IPS-20b (cell line): ENCODE results near the gene LTBP1.

Experiments used
- H3K27ac ChIP-seq: one replicate; pipeline ENCODE4 v1.5.1; 2013; ENCODE audit warnings: low read length
- H3K27me3 ChIP-seq: 2 replicates; pipeline ENCODE4 v1.6.1; 2013; ENCODE audit warnings: mild to moderate bottlenecking, low read length, inconsistent platforms; ENCODE audit not compliant: insufficient read depth
- H3K36me3 ChIP-seq: 2 replicates; pipeline ENCODE4 v1.6.1; 2013; ENCODE audit warnings: low read depth, mild to moderate bottlenecking, inconsistent platforms, low read length, moderate library complexity; ENCODE audit not compliant: insufficient read depth
- H3K4me1 ChIP-seq: 2 replicates; pipeline ENCODE4 v1.6.1; 2013; ENCODE audit warnings: mild to moderate bottlenecking, control low read depth, inconsistent platforms, low read length, moderate library complexity; ENCODE audit not compliant: insufficient read depth
- H3K4me3 ChIP-seq: 2 replicates; pipeline ENCODE4 v1.5.1; 2013; ENCODE audit warnings: mild to moderate bottlenecking, low read length, inconsistent platforms
- H3K9ac ChIP-seq: 2 replicates; pipeline ENCODE4 v1.6.1; 2013; ENCODE audit warnings: low read depth, mild to moderate bottlenecking, inconsistent platforms, low read length, moderate library complexity
- H3K9me3 ChIP-seq: 2 replicates; pipeline ENCODE4 v1.6.1; 2013; ENCODE audit warnings: mild to moderate bottlenecking, low read depth, low read length, inconsistent platforms; ENCODE audit not compliant: insufficient read depth

Gene LTBP1

DNA sequence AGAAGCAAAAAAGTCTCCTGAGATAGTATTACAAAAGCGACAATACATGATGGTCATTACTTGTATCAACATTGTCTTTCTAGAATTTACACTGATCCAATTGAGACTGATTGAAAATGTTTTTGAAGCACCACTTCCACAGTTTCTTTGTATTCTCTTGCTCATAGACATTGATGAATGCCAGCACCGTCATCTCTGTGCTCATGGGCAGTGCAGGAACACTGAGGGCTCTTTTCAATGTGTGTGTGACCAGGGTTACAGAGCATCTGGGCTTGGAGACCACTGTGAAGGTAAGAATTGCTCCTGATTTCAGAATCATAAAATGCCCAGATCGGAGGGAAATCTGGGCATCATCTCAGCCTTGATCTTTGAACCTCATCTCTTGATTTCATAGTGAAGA, 354.6 kb downstream of the LTBP1 start:
- Histone ChIP-seq H3K9me3 (no peaks in the 10 kb centered on the region), H3K4me3 (no peak overlapping the region), H3K4me1 (no peaks in the 10 kb centered on the region), H3K9ac (no peak overlapping the region), H3K27ac (no peak overlapping the region), H3K36me3 (no peaks in the 10 kb centered on the region), H3K27me3 (no peaks in the 10 kb centered on the region)

DNA sequence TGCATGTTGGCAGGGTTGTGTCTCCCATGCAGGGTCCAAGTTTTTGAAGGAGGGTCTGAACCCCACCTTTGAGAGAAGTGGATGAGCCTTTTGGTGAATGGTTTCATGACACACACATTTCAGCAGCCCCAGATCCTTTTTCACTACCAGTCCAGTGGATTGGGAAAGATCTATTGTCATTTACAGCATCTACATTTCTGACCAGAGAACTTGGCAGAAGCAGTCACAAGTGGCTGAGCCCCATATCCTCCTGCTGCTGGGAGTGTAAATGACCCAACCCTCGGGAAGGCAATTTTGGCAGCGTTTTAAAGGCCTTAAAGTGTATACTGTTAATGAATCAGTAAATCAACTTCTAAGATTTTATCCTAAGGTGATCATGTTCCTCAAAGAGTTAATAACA, 355.6 kb downstream of the LTBP1 start:
- Histone ChIP-seq H3K27ac (no peak overlapping the region), H3K9ac (no peak overlapping the region), H3K36me3 (no peaks in the 10 kb centered on the region), H3K27me3 (no peaks in the 10 kb centered on the region), H3K4me1 (no peaks in the 10 kb centered on the region), H3K9me3 (no peaks in the 10 kb centered on the region), H3K4me3 (no peak overlapping the region)

DNA sequence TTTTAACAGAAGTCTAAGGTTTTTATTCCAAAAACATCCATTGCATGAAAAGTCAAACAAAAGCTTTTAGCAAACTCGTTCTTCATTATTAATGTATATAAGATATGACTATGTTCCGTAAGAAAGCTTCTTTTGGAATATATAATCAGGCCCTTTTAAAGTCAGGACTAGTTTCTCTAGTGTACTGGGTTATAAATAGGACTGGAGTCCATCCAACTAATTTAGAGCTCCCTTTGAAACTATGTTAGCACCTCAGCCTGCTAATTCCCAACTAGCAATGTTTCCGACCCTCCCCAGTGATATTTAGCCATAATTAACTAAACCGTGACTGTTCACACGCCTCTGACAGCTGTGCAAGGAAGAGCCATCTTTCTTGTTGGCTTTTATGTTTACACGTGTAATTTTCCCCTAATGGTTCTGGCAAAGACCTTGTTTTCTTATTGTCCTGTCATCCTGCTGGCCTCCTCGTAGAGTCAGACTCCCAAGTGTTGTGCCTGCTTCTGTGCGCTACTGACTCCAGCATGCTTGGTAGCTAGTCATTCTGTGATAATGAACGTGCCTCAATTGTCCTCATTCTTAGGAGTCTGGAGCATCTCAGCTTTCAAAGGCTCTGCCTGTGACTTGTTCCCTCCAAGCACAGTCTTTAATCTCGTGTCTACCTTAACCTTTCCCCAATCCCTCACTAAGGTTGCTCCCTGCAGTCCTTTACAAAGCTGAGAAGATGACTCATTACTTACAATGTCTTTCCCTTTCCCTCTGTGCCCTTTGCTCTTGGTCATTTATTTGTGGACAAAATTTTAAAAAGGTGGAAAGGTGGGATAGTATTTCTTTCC, 357.5 kb downstream of the LTBP1 start:
- no peaks in the 10 kb centered on the region for H3K27me3 ChIP-seq
- H3K9me3 ChIP-seq = no peaks in the 10 kb centered on the region
- H3K9ac ChIP-seq = no peak overlapping the region
- no peaks in the 10 kb centered on the region for H3K36me3 ChIP-seq
- H3K4me3 ChIP-seq = no peak overlapping the region
- H3K27ac ChIP-seq = no peak overlapping the region
- no peaks in the 10 kb centered on the region for H3K4me1 ChIP-seq

DNA sequence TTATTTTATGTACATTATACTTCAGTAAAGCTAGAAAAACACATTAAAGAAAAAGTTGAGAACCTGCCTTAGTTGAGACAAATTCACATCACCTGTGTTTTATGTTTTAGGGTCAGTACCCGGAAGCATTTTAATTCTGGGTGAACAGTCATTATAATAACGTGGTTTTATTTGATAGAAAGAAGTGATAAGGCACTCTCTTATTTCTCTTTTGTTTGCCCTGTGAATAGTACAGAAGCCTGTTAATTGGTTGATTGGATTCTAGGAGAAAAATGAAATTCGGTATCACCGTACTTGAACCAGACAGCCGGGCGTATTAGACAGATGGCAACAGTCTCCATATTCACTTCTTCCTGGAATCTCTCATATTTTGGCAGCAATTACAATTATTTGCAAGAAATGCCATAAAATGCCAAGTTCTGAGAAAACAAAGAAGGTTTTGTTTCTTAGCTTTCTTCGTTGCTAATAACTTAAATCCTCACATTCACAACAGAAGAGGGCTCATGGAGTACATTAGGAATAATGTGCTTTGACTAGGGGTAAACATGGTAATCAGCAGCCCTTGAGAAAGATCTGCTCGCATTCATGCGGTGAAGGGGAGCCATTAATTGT, 361.0 kb downstream of the LTBP1 start:
- no peak overlapping the region for H3K27ac ChIP-seq
- no peaks in the 10 kb centered on the region for H3K27me3 ChIP-seq
- H3K4me3 ChIP-seq = no peak overlapping the region
- no peaks in the 10 kb centered on the region for H3K36me3 ChIP-seq
- H3K9ac ChIP-seq = no peak overlapping the region
- H3K9me3 ChIP-seq = no peaks in the 10 kb centered on the region
- no peaks in the 10 kb centered on the region for H3K4me1 ChIP-seq

DNA sequence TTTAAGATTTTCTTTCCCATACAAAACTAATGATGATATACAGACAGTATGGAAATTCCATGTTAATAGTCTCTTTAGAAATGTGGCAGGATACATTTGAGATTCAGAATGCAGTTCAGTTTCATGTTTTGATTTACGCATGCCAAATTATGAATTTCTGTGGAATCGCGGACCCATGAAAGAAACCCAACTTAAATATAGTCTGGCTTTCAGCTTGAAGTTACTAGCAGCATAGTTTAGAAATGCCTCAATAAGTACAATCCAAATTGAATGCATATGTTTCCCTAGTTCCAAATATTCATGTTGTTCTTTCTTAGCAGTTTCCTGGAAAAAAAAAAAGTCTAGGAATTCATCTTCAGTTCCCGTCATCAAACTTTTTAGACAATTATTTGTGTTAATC, 365.6 kb downstream of the LTBP1 start:
- no peaks in the 10 kb centered on the region for H3K36me3 ChIP-seq
- H3K4me1 ChIP-seq = no peaks in the 10 kb centered on the region
- H3K4me3 ChIP-seq = no peak overlapping the region
- H3K27ac ChIP-seq = no peak overlapping the region
- no peaks in the 10 kb centered on the region for H3K27me3 ChIP-seq
- H3K9me3 ChIP-seq = no peaks in the 10 kb centered on the region
- H3K9ac ChIP-seq = no peak overlapping the region

DNA sequence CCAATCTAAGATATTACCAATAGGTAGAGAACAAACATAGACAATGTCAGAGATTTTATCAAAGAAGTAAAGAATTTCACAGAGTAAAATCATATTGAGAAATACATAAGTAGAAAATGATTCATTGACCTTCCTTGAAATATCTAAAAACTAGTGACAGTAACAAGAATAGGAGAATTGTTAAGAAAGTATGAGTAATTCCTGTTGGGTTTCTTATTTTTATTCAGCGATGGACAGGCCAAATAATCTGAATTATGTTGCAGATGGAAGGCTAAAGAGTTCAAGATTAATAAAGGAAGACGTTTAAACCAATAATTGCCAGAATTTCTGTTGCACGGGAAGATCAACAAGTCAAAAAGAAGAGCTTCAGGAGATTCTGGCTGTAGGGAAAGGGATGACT, 366.3 kb downstream of the LTBP1 start:
- no peaks in the 10 kb centered on the region for H3K9me3 ChIP-seq
- no peak overlapping the region for H3K9ac ChIP-seq
- no peak overlapping the region for H3K4me3 ChIP-seq
- no peak overlapping the region for H3K27ac ChIP-seq
- H3K36me3 ChIP-seq = no peaks in the 10 kb centered on the region
- H3K27me3 ChIP-seq = no peaks in the 10 kb centered on the region
- H3K4me1 ChIP-seq = no peaks in the 10 kb centered on the region

DNA sequence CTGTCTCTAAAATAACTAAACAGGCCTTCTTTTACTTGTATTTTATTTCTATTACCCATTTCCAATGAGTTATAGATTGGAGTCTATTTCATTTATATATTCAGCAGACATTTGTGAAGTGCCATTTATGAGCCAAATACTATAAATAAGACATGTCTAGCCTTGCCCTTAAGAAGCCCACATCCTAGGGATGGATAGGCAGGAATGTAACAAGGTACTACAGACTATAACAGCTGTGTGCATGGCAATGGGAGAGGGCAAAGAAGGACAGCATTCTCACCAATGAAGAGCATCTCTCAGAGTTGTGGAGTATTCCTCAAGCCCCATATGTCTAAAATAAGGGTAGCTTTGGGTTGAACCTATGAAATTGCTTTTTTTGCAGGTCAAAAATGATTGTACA, 367.8 kb downstream of the LTBP1 start:
- no peaks in the 10 kb centered on the region for H3K4me1 ChIP-seq
- H3K36me3 ChIP-seq = no peaks in the 10 kb centered on the region
- H3K27me3 ChIP-seq = no peaks in the 10 kb centered on the region
- no peak overlapping the region for H3K27ac ChIP-seq
- no peak overlapping the region for H3K4me3 ChIP-seq
- no peaks in the 10 kb centered on the region for H3K9me3 ChIP-seq
- H3K9ac ChIP-seq = no peak overlapping the region

DNA sequence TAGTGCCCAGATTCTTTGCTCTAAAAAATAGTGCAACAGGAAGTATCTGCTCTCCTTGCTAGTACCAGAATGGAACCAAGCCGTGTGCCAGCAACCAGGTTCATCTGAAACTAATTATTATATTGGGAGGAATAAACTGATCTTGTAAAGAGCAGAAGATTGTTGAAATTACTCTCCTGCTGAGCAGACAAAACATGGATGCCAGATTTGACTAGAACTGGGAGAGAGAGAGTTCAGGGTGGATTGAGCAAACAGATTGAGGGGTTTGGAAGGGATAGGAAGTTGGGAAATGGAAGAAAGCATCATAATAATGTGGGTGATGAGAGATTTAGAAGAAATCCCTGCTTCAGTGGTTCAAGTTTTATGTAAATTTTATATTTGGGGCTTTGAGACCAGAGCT, 369.6 kb downstream of the LTBP1 start:
- no peaks in the 10 kb centered on the region for H3K36me3 ChIP-seq

DNA sequence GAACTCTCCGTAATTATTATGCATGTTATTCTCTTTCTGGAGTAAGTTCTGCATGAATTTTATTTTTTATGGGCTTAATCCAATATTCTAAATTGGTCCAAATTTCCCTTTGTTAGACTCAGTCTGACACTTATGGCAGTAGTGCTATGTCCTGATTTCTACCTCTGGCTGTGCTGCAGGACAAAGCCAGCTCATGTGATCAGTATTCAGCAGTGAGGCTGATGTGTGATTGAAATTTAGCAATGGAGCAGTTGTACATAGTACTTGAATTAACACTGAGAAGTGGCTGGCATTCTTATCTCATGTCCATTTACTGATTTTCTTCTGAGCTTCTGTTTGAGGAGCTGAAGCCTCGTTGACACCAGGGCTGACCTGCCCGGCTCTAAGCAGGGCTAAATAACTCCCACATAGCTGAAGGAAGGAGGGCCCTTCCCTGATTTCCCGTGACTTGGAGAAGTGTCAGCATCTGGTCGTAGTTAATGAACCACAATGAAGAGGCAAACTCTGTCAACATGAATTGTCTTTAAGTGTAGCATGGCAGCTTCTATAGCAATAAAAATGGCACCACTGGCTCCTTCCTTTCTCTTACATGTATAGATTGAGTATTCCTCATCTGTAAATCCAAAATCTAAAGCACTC, 370.7 kb downstream of the LTBP1 start:
- no peak overlapping the region for H3K27ac ChIP-seq
- H3K4me1 ChIP-seq = no peaks in the 10 kb centered on the region
- no peaks in the 10 kb centered on the region for H3K9me3 ChIP-seq
- no peaks in the 10 kb centered on the region for H3K36me3 ChIP-seq
- no peak overlapping the region for H3K4me3 ChIP-seq
- H3K9ac ChIP-seq = no peak overlapping the region
- H3K27me3 ChIP-seq = no peaks in the 10 kb centered on the region

More for the DNA sequence above, 369.6 kb downstream of the LTBP1 start:
- H3K9ac ChIP-seq = no peak overlapping the region
- H3K9me3 ChIP-seq = no peaks in the 10 kb centered on the region
- H3K27ac ChIP-seq = no peak overlapping the region
- no peaks in the 10 kb centered on the region for H3K4me1 ChIP-seq
- no peak overlapping the region for H3K4me3 ChIP-seq
- no peaks in the 10 kb centered on the region for H3K27me3 ChIP-seq

DNA sequence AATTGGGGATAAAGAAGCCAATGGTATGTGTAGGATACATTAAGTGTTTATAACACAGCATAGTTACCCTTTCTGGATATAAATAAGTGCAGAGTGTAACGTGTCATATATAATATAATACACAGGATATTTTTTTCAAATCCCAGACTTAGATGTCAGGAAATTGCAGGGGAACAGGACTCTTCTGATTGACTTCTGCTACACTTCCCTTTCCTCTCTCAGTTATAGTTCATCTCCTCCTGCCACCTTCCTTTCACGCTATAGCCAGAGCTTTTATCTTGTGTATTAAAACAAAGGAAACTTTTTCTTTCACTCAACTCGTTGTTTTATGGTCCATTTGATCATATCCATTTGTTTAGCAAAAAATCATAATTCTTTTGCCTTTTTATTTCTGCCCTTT, 371.7 kb downstream of the LTBP1 start:
- no peaks in the 10 kb centered on the region for H3K36me3 ChIP-seq
- H3K9ac ChIP-seq = no peak overlapping the region
- no peaks in the 10 kb centered on the region for H3K27me3 ChIP-seq
- no peaks in the 10 kb centered on the region for H3K9me3 ChIP-seq
- H3K4me1 ChIP-seq = no peaks in the 10 kb centered on the region
- H3K27ac ChIP-seq = no peak overlapping the region
- H3K4me3 ChIP-seq = no peak overlapping the region

DNA sequence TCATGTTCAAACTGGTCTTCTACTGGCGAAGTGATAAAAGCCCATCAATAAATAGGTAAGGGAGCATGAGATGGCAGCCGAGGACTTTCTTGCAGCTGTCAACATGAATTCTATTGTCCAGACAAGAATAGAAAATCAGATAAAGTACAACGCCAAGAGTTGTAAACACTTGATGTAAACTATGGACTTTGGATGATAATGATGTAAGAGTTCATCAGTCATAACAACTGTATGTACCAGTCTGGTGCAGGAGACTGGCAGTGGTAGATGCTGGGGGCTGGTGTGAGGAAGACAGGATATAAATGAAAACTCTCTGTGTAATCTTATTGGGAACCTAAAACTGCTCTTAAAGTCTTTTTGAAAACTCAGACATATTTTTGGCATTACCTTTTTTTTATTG, 373.8 kb downstream of the LTBP1 start:
- Histone ChIP-seq H3K27ac (no peak overlapping the region), H3K9me3 (no peaks in the 10 kb centered on the region), H3K4me3 (no peak overlapping the region), H3K9ac (no peak overlapping the region), H3K27me3 (no peaks in the 10 kb centered on the region), H3K36me3 (no peaks in the 10 kb centered on the region), H3K4me1 (no peaks in the 10 kb centered on the region)

DNA sequence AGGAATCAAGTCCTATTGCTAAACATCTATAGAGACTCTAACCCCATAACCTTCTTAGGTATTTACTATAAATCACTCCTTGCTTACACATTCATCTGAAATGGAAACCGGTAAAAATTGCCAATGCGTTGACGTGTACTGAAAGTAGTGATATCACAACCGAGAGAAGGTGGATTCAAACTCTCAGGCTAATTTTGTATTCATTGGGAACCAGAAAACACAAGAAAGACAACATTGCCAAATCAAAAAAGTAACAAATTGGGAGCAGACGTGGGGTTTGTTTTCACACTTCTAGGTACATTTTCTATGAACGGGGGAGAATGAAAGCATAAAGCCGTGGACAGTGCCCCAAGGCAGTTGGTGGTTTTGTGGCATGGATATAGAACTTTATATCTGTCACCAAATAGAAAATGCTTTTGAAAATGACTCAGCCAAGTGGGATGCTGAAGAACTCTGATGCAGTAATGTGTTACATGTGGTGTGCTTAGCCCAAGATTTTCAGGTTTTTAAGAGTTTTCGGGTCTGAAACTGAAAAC, 374.6 kb downstream of the LTBP1 start:
- H3K27me3 ChIP-seq = no peaks in the 10 kb centered on the region
- H3K27ac ChIP-seq = no peak overlapping the region
- no peak overlapping the region for H3K4me3 ChIP-seq
- H3K9me3 ChIP-seq = no peaks in the 10 kb centered on the region
- H3K9ac ChIP-seq = no peak overlapping the region
- no peaks in the 10 kb centered on the region for H3K36me3 ChIP-seq
- no peaks in the 10 kb centered on the region for H3K4me1 ChIP-seq
